Measurements from ENCODE around the gene DGKI.

DNA sequence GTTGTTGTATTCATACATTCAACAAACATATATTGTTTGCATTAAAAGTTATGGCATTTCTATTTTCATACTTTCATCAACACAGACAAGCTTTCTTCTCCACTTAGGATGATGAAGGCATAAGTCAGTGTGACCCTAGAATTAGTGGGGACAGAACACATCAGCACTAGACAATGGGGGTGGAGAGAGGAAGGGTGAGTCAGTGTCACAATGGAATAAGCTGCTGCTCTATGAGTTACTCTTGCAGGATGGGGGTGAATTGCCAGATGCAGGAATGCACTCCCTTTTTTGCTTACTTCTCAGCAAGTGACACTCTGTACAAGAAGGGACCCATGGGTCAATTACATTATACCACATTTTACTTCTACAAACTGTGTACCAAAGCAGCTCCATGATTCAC lies 74.0 kb downstream of the DGKI start:
- TF ChIP-seq, protein P1, sequence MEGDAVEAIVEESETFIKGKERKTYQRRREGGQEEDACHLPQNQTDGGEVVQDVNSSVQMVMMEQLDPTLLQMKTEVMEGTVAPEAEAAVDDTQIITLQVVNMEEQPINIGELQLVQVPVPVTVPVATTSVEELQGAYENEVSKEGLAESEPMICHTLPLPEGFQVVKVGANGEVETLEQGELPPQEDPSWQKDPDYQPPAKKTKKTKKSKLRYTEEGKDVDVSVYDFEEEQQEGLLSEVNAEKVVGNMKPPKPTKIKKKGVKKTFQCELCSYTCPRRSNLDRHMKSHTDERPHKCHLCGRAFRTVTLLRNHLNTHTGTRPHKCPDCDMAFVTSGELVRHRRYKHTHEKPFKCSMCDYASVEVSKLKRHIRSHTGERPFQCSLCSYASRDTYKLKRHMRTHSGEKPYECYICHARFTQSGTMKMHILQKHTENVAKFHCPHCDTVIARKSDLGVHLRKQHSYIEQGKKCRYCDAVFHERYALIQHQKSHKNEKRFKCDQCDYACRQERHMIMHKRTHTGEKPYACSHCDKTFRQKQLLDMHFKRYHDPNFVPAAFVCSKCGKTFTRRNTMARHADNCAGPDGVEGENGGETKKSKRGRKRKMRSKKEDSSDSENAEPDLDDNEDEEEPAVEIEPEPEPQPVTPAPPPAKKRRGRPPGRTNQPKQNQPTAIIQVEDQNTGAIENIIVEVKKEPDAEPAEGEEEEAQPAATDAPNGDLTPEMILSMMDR (IDR thresholded peaks at IDR 0.05): no peak
- no peak for TF ChIP-seq POLR2AphosphoS5 (IDR thresholded peaks at IDR 0.05; ENCODE audit: low read depth, low read length)
